GM19023 (cell line): Measurements from ENCODE around the gene WSCD2.

Source experiments
- ATAC-seq: cut with Tn5 transposase; IDR thresholded peaks from one replicate; pipeline ENCODE4 v1.9.1; 2021; ENCODE audit warnings: mild to moderate bottlenecking, moderate library complexity; ENCODE audit not compliant: unreplicated experiment

The WSCD2 gene

DNA sequence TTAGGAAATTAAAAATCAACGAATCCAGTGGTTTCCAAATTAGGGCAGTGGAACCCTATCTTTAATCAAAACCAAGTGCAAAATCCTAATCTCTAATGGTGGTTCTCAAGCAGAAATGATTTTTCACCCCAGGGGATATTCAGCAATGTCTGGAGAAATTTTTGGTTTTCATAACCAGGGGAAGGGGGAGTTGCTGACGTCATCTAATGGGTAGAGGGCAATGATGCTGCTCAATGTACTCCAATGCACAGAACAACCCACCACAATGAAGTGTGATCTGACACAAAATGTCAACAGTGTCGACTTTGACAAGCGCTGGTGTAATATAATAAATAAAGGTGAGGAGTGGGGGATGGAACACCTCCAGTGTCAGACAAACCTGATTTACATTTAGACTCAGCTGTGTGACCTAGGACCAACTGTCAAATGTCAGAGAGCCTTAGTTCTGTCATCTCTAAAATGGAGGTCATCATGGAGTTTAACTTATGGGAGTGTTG, 128.6 kb downstream of the WSCD2 start:
- ATAC-seq = no peak

- no peak for ATAC-seq
Observed at GRCh38 chr12:108260039-108260438, 131.0 kb downstream of the WSCD2 start.

GRCh38 chr12:108260969-108261368, 131.9 kb downstream of the WSCD2 start:
- no peak for ATAC-seq

DNA sequence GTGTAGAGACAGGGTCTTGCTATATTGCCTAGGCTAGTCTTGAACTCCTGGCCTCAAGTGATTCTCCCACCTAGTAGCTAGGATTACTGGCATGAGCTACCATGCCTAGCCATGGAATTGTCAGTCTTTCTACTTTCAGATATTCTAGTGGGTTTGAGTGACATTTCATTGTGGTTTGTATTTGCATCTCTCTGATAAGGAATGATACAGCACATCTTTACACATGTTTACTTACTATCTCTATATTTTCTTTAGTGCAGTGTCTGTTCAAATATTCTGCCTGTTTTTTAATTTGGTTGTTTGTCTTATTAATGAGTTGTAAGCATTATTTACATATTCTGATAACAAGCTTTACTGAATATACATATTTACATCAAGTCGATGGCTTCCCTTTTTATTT, 136.4 kb downstream of the WSCD2 start:
- ATAC-seq = no peak

DNA sequence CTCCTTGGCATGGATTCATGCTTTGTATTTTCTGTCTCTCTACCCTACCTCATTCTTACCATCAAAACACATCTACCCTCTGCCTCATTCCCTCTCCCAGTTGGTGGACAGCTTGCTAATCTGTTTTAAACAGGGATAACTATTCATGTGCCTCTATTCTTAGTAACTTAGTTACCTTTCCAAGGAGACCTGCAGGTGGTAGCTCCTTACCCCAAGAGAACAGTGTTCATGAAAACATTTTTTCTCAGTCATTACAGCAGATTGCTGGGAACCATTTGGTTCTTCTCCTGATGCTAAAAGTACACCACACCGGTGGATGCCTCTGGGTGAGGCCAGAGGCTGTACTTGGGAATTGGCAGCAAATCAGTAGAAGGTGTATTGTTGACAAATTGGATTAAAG, 137.0 kb downstream of the WSCD2 start:
- ATAC-seq = no peak

DNA sequence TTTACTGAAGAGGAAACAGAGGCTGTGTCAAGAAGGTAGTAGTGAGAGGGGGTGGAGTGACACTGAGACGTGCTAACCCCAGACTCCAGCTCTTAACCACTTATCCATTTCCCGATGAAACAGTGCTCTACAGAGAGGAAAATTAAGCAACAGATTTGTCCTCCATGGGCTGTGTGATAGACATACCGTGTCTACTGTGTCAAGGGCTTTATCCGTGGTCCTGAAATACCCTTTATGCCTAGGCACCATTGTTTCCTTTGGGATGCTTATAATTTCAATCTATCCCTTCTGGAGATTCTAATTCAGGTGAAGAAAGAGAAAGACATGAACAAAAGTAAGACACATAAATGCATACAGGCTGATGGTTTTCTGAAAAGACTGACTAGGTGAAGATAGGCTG, 138.4 kb downstream of the WSCD2 start:
- ATAC-seq = no peak

DNA sequence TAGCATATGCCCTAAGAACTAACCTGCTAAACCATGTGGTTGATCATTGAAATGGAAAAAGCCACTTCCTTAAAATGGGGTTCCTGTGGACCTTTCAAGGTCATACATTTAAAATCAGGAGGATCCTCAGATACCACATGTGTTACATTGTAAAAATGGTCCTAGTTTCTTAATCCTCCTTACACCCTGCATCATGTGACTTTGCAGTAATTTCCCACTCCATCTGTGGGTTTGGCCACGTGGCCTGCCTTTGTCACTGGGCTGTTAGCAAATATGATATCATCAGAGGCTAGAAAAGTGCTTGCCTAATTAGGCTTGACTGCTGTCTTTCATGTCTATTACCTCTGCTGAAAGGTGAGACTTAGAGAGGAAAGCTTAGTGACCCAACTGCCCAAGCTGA, 139.3 kb downstream of the WSCD2 start:
- ATAC-seq = no peak

DNA sequence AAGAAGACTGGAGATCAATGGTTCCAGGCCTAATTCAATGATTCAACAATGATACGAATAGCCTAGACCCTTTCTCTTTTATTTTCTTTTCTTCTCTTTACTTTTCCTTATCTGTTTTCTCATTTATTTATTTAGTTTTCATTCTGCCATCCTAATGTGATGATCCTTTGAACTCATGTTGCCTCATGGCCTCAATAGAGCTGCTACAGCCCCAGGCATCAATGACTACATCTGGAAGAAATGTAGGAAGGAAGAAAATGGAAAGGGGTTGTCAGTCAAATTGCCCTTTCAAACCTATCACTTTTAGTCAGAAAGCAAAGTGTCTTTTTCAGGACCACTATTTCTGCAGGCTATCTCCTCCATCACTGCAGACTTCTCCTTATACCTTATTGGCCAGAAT, 140.1 kb downstream of the WSCD2 start:
- no peak for ATAC-seq

- no peak for ATAC-seq
Observed at GRCh38 chr12:108270035-108270848, 141.2 kb downstream of the WSCD2 start.

DNA sequence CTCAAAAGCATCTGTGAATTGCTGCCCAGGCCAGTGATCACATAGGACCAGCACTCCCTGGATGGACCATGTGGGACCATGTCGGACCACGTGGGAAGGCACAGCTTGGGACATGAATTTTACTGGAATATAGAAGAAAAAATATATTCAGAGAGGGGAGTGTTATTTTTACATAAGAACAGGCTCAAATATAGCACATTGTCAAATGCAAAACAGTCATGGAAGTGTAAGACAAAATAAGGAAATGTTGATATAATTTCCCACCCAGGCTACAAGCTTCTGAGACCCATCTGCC, 141.7 kb downstream of the WSCD2 start:
- ATAC-seq = no peak

- ATAC-seq = no peak
Observed at GRCh38 chr12:108271951-108272872, 143.1 kb downstream of the WSCD2 start.

GRCh38 chr12:108273217-108273616, 144.1 kb downstream of the WSCD2 start:
- ATAC-seq = no peak

GRCh38 chr12:108277613-108278012, 148.5 kb downstream of the WSCD2 start:
- no peak for ATAC-seq

GRCh38 chr12:108282160-108282559, 153.1 kb downstream of the WSCD2 start:
- ATAC-seq = no peak

- no peak for ATAC-seq
Observed at GRCh38 chr12:108282676-108283075, 153.6 kb downstream of the WSCD2 start.

GRCh38 chr12:108284163-108284562, 155.1 kb downstream of the WSCD2 start:
- no peak for ATAC-seq

DNA sequence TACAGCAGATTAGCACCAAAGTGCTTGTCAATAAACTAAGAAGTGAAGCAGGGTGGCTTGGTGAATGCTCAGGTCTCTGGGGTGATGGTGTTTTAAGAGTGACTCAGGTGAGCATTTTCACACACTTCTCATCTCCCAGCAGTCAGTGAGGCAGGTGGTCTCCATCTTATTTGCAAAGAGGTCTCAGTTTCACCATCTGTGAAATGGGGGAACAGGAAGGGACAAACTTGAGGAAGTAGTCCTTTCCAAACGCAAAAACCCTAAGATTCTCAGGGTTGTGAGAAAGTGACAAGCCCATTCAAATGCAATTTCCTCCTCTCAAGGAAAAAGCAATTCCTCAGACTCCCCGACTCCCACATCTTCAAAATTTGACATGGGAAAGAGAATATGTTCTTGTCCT, 155.9 kb downstream of the WSCD2 start:
- ATAC-seq = no peak

GRCh38 chr12:108287227-108287626, 158.1 kb downstream of the WSCD2 start:
- no peak for ATAC-seq

GRCh38 chr12:108289350-108290161, 160.5 kb downstream of the WSCD2 start:
- ATAC-seq = no peak

DNA sequence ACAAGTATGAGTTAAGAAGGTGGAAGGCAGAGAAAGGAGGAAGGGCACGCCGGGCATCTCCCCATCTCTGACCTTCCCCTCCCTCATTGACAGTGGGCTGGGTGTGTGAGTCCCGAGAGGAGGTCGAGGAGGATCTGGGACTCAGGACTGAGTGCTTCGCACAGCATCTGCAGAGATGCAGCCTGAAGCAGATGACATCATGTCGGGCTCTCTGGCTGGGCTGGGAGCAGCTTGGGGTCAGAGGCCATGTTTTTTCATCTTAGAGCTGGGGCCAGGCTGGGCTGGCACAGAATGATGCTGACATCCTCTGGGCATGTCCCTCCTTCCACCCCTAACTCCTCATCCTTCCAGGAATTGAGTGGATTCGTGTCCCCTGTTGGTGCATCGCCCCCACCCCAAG, 166.6 kb downstream of the WSCD2 start:
- no peak for ATAC-seq

DNA sequence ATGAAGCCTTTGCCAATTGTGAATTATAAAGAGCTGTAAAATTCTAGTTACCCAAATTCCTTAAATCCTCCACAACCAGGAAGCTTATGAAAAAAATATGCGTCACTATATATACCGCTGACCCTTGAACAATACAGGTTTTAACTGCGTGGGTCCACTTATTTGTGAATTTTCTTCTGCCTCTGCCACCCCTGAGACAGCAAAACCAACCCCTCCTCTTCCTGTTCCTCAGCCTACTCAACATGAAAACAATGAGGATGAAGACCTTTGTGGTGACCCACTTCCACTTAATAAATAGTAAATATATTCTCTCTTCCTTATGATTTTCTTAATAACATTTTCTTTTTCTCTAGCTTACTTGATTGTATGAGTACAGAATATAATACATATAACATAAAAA, 167.9 kb downstream of the WSCD2 start:
- no peak for ATAC-seq
